ENCODE data around the gene FSCN2. TPM values are rescaled to one million over a fixed set of nuclear protein-coding genes. Genes with fewer than 3 reads are reported as not detected.
"Not testable (repeated sequence)": the region's sequence is repeated elsewhere in the genome, so short reads cannot be mapped to it uniquely, and the experiment has no call there.

The FSCN2 gene
- total and polyA plus RNA-seq, 2 experiments from 2014 or later, result 0.13 to 1.6 TPM

DNA sequence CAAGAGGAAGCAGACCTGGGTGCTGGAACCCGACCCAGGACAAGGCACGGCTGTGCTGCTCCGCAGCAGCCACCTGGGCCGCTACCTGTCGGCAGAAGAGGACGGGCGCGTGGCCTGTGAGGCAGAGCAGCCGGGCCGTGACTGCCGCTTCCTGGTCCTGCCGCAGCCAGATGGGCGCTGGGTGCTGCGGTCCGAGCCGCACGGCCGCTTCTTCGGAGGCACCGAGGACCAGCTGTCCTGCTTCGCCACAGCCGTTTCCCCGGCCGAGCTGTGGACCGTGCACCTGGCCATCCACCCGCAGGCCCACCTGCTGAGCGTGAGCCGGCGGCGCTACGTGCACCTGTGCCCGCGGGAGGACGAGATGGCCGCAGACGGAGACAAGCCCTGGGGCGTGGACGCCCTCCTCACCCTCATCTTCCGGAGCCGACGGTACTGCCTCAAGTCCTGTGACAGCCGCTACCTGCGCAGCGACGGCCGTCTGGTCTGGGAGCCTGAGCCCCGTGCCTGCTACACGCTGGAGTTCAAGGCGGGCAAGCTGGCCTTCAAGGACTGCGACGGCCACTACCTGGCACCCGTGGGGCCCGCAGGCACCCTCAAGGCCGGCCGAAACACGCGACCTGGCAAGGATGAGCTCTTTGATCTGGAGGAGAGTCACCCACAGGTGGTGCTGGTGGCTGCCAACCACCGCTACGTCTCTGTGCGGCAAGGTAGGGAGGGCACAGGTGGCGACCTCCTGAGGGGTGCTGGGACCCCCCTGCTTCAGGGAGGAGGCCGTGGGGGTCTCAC is 667 bp downstream of the FSCN2 start (continued):
- no peak for TF ChIP-seq EZH2 (IDR thresholded peaks at IDR 0.05; ENCODE audit: low read depth, unreplicated experiment)
- TF ChIP-seq, protein P1, sequence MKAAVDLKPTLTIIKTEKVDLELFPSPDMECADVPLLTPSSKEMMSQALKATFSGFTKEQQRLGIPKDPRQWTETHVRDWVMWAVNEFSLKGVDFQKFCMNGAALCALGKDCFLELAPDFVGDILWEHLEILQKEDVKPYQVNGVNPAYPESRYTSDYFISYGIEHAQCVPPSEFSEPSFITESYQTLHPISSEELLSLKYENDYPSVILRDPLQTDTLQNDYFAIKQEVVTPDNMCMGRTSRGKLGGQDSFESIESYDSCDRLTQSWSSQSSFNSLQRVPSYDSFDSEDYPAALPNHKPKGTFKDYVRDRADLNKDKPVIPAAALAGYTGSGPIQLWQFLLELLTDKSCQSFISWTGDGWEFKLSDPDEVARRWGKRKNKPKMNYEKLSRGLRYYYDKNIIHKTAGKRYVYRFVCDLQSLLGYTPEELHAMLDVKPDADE (IDR thresholded peaks at IDR 0.05), result no peak

DNA sequence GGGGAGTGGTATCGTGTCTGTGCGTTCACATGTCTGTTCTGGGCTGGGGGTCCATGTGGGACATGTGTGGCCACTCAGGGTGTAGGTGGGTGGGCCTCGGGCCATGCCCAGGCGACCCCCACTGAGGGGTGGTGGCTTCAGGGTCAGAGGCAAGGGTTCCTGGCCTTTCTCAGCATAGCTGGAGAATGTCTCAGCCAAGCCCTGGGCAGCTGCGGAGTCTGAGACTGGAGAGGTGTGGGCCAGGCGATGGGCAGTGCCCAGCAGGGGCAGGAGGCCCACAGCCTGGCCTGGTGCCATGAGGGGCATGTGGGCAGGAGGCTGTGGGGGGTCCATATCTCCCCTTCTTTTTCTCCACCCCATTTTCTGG is 1.2 kb downstream of the FSCN2 start:
- H3K36me3 Mint-ChIP-seq (ENCODE audit: low read depth), result no peaks in the 10 kb centered on the region

DNA sequence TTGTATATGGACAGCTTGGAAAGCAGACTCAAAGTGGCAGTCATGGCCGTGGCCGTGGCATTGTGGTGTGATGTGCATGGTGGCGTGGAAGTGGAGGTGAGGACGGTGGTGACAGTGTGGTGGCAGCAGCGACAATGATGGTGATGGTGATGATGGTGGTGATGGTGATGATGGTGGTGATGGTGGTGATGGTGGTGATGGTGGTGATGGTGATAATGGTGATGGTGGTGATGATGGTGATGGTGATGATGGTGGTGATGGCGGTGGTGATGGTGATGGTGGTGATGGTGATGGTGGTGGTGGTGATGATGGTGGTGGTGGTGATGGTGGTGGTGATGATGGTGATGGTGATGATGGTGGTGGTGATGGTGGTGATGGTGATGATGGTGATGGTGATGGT is 2.8 kb downstream of the FSCN2 start:
- H3K27ac ChIP-seq (ENCODE audit: low read depth); H4K20me1 ChIP-seq (replicated peaks; ENCODE audit: insufficient read depth): not testable (repeated sequence)

More for the DNA sequence above, 1.2 kb downstream of the FSCN2 start:
- Histone ChIP-seq H3K79me2 (replicated peaks; ENCODE audit: insufficient read depth) (no peaks in the 10 kb centered on the region), H3K27ac (ENCODE audit: low read depth) (no peak overlapping the region), H3K4me2 (no peak overlapping the region), H3F3A (replicated peaks; ENCODE audit: low read depth) (no peaks in the 10 kb centered on the region), H4K20me1 (replicated peaks; ENCODE audit: insufficient read depth) (no peaks in the 10 kb centered on the region), H3K4me3 (no peak overlapping the region), H3K27me3 (ENCODE audit: insufficient read depth) (peaks cover 9% of the 10 kb centered on the region; the same call in 1 of the 2 replicates), H3K4me1 (ENCODE audit: insufficient read depth) (no peaks in the 10 kb centered on the region), H3K9me2 (ENCODE audit: insufficient read depth) (0 out of 2 replicates have a peak, but pooled peaks cover 4% of the 10 kb centered on the region), H3K36me3 (ENCODE audit: insufficient read depth) (no peaks in the 10 kb centered on the region), H2AFZ (no peak overlapping the region)
- H3K9me3 Mint-ChIP-seq, result no peaks in the 10 kb centered on the region
- no peak for DNase-seq (ENCODE audit: low spot score)
- H3K27ac Mint-ChIP-seq, result no peak overlapping the region
- no peak for ATAC-seq
- H3K4me1 Mint-ChIP-seq, result no peaks in the 10 kb centered on the region
- peaks cover 24% of the 10 kb centered on the region for H3K27me3 Mint-ChIP-seq (ENCODE audit: insufficient read depth, low read depth, poor library complexity)
- TF ChIP-seq ZNF331 (CRISPR knock-in tag; IDR thresholded peaks at IDR 0.05; ENCODE audit: low read depth), result no peak
- no peak for TF ChIP-seq STAT1 (IDR thresholded peaks at IDR 0.05; ENCODE audit: unreplicated experiment)
- TF ChIP-seq CREB1 (CRISPR knock-in tag; IDR thresholded peaks at IDR 0.05; ENCODE audit: low read depth), result no peak
- TF ChIP-seq, protein P2, sequence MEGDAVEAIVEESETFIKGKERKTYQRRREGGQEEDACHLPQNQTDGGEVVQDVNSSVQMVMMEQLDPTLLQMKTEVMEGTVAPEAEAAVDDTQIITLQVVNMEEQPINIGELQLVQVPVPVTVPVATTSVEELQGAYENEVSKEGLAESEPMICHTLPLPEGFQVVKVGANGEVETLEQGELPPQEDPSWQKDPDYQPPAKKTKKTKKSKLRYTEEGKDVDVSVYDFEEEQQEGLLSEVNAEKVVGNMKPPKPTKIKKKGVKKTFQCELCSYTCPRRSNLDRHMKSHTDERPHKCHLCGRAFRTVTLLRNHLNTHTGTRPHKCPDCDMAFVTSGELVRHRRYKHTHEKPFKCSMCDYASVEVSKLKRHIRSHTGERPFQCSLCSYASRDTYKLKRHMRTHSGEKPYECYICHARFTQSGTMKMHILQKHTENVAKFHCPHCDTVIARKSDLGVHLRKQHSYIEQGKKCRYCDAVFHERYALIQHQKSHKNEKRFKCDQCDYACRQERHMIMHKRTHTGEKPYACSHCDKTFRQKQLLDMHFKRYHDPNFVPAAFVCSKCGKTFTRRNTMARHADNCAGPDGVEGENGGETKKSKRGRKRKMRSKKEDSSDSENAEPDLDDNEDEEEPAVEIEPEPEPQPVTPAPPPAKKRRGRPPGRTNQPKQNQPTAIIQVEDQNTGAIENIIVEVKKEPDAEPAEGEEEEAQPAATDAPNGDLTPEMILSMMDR (conservative IDR thresholded peaks at IDR 0.05; ENCODE audit: low read depth in 2 of 2), result no peak
- H3K4me3 Mint-ChIP-seq, result no peak overlapping the region

DNA sequence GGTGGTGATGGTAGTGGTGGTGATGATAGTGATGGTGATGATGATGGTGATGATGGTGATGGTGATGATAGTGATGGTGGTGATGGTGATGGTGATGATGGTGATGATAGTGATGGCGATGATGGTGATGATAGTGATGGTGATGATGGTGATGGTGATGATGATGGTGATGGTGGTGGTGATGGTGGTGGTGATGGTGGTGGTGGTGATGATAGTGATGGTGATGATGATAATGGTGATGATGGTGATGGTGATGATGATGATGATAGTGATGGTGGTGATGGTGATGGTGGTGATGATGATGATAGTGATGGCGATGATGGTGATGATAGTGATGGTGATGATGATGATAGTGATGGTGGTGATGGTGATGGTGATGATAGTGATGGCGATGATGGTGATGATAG is 3.8 kb downstream of the FSCN2 start:
- H3K4me1 Mint-ChIP-seq; H3K4me1 ChIP-seq (ENCODE audit: insufficient read depth); H3K79me2 ChIP-seq (replicated peaks; ENCODE audit: insufficient read depth); H3K27ac ChIP-seq (ENCODE audit: low read depth); H3K4me2 ChIP-seq; H2AFZ ChIP-seq; H3K4me3 Mint-ChIP-seq; H3K36me3 ChIP-seq (ENCODE audit: insufficient read depth); H3K4me3 ChIP-seq; ATAC-seq; H3F3A ChIP-seq (replicated peaks; ENCODE audit: low read depth); H3K27ac Mint-ChIP-seq; H4K20me1 ChIP-seq (replicated peaks; ENCODE audit: insufficient read depth); H3K9me3 Mint-ChIP-seq; H3K36me3 Mint-ChIP-seq (ENCODE audit: low read depth); H3K9me2 ChIP-seq (ENCODE audit: insufficient read depth); DNase-seq (ENCODE audit: low spot score): not testable (repeated sequence)
- peaks cover 28% of the 10 kb centered on the region for H3K27me3 Mint-ChIP-seq (ENCODE audit: insufficient read depth, low read depth, poor library complexity)
- peaks cover 22% of the 10 kb centered on the region for H3K27me3 ChIP-seq (ENCODE audit: insufficient read depth)

More for the DNA sequence above, 2.8 kb downstream of the FSCN2 start:
- peaks cover 13% of the 10 kb centered on the region for H3K27me3 ChIP-seq (ENCODE audit: insufficient read depth)
- not testable (repeated sequence) for H3K4me2 ChIP-seq; H3K4me1 ChIP-seq (ENCODE audit: insufficient read depth); H3F3A ChIP-seq (replicated peaks; ENCODE audit: low read depth); H3K36me3 ChIP-seq (ENCODE audit: insufficient read depth); ATAC-seq; H3K27ac Mint-ChIP-seq; DNase-seq (ENCODE audit: low spot score); H3K4me3 Mint-ChIP-seq; H3K9me2 ChIP-seq (ENCODE audit: insufficient read depth); H3K9me3 Mint-ChIP-seq; H3K4me3 ChIP-seq; H3K79me2 ChIP-seq (replicated peaks; ENCODE audit: insufficient read depth); H2AFZ ChIP-seq; H3K4me1 Mint-ChIP-seq; H3K36me3 Mint-ChIP-seq (ENCODE audit: low read depth)
- peaks cover 27% of the 10 kb centered on the region for H3K27me3 Mint-ChIP-seq (ENCODE audit: insufficient read depth, low read depth, poor library complexity)
